ENCODE data around the gene VPS54.

The VPS54 gene

GRCh38 chr2:63888053-63888452 is 131.2 kb downstream of the VPS54 start:
- no peaks in the 10 kb centered on the region for H3K27me3 ChIP-seq (ENCODE audit: control insufficient read depth, insufficient read depth, low read length, poor library complexity, severe bottlenecking)
- no peaks in the 10 kb centered on the region for H3K9me3 ChIP-seq (ENCODE audit: control insufficient read depth, low read length)
- no peak overlapping the region for H3K27ac ChIP-seq (ENCODE audit: insufficient read depth, low read depth, low read length, poor library complexity, severe bottlenecking)
- 95 to 98% methylated on average over 2 of the region's 2 CpGs for WGBS, 2 experiments
- H3K4me1 ChIP-seq (ENCODE audit: control insufficient read depth, insufficient read depth, low read length), result no peaks in the 10 kb centered on the region
- H3K36me3 ChIP-seq (ENCODE audit: control insufficient read depth, insufficient read depth, low read length), result peaks cover 8% of the 10 kb centered on the region
- no peak overlapping the region for H3K4me3 ChIP-seq (ENCODE audit: insufficient read depth, low read depth, low read length)

GRCh38 chr2:63886445-63886844 is 132.8 kb downstream of the VPS54 start:
- Histone ChIP-seq H3K27me3 (ENCODE audit: control insufficient read depth, insufficient read depth, low read length, poor library complexity, severe bottlenecking) (no peaks in the 10 kb centered on the region), H3K36me3 (ENCODE audit: control insufficient read depth, insufficient read depth, low read length) (peaks cover 7% of the 10 kb centered on the region), H3K4me1 (ENCODE audit: control insufficient read depth, insufficient read depth, low read length) (no peaks in the 10 kb centered on the region), H3K9me3 (ENCODE audit: control insufficient read depth, low read length) (no peaks in the 10 kb centered on the region), H3K4me3 (ENCODE audit: insufficient read depth, low read depth, low read length) (no peak overlapping the region), H3K27ac (ENCODE audit: insufficient read depth, low read depth, low read length, poor library complexity, severe bottlenecking) (no peak overlapping the region)
- 92 to 98% methylated on average over 2 of the region's 2 CpGs for WGBS, 2 experiments

- Histone ChIP-seq H3K36me3 (ENCODE audit: control insufficient read depth, insufficient read depth, low read length) (peaks cover 7% of the 10 kb centered on the region), H3K4me3 (ENCODE audit: insufficient read depth, low read depth, low read length) (no peak overlapping the region), H3K4me1 (ENCODE audit: control insufficient read depth, insufficient read depth, low read length) (peaks cover 3% of the 10 kb centered on the region), H3K9me3 (ENCODE audit: control insufficient read depth, low read length) (no peaks in the 10 kb centered on the region), H3K27ac (ENCODE audit: insufficient read depth, low read depth, low read length, poor library complexity, severe bottlenecking) (no peak overlapping the region), H3K27me3 (ENCODE audit: control insufficient read depth, insufficient read depth, low read length, poor library complexity, severe bottlenecking) (no peaks in the 10 kb centered on the region)
- 92 to 93% methylated on average over 2 to 3 of the region's 3 CpGs for WGBS, 2 experiments
Measured at GRCh38 chr2:63882395-63883105, 136.7 kb downstream of the VPS54 start.

- Histone ChIP-seq H3K27me3 (ENCODE audit: control insufficient read depth, insufficient read depth, low read length, poor library complexity, severe bottlenecking) (no peaks in the 10 kb centered on the region), H3K4me1 (ENCODE audit: control insufficient read depth, insufficient read depth, low read length) (peaks cover 3% of the 10 kb centered on the region), H3K9me3 (ENCODE audit: control insufficient read depth, low read length) (no peaks in the 10 kb centered on the region), H3K36me3 (ENCODE audit: control insufficient read depth, insufficient read depth, low read length) (no peaks in the 10 kb centered on the region), H3K27ac (ENCODE audit: insufficient read depth, low read depth, low read length, poor library complexity, severe bottlenecking) (no peak overlapping the region), H3K4me3 (ENCODE audit: insufficient read depth, low read depth, low read length) (no peak overlapping the region)
- 67 to 93% methylated on average over 1 to 2 of the region's 2 CpGs for WGBS, 2 experiments
Measured at GRCh38 chr2:63881205-63881604, 138.0 kb downstream of the VPS54 start.

- Histone ChIP-seq H3K4me3 (ENCODE audit: insufficient read depth, low read depth, low read length) (no peak overlapping the region), H3K36me3 (ENCODE audit: control insufficient read depth, insufficient read depth, low read length) (no peaks in the 10 kb centered on the region), H3K27ac (ENCODE audit: insufficient read depth, low read depth, low read length, poor library complexity, severe bottlenecking) (no peak overlapping the region), H3K4me1 (ENCODE audit: control insufficient read depth, insufficient read depth, low read length) (peaks cover 3% of the 10 kb centered on the region), H3K27me3 (ENCODE audit: control insufficient read depth, insufficient read depth, low read length, poor library complexity, severe bottlenecking) (no peaks in the 10 kb centered on the region), H3K9me3 (ENCODE audit: control insufficient read depth, low read length) (no peaks in the 10 kb centered on the region)
- WGBS, 2 experiments, result 35 to 55% methylated on average over 4 of the region's 4 CpGs
Measured at GRCh38 chr2:63880625-63881024, 138.6 kb downstream of the VPS54 start.

- no peaks in the 10 kb centered on the region for H3K36me3 ChIP-seq (ENCODE audit: control insufficient read depth, insufficient read depth, low read length)
- H3K9me3 ChIP-seq (ENCODE audit: control insufficient read depth, low read length), result no peaks in the 10 kb centered on the region
- H3K27ac ChIP-seq (ENCODE audit: insufficient read depth, low read depth, low read length, poor library complexity, severe bottlenecking), result no peak overlapping the region
- 74 to 77% methylated on average over 2 of the region's 2 CpGs for whole genome bisulfite sequencing, 2 experiments
- H3K4me1 ChIP-seq (ENCODE audit: control insufficient read depth, insufficient read depth, low read length), result peaks cover 3% of the 10 kb centered on the region
- no peaks in the 10 kb centered on the region for H3K27me3 ChIP-seq (ENCODE audit: control insufficient read depth, insufficient read depth, low read length, poor library complexity, severe bottlenecking)
- H3K4me3 ChIP-seq (ENCODE audit: insufficient read depth, low read depth, low read length), result no peak overlapping the region
Measured at GRCh38 chr2:63879876-63880433, 139.3 kb downstream of the VPS54 start.

- Histone ChIP-seq H3K4me1 (ENCODE audit: control insufficient read depth, insufficient read depth, low read length) (peaks cover 3% of the 10 kb centered on the region), H3K36me3 (ENCODE audit: control insufficient read depth, insufficient read depth, low read length) (peaks cover 11% of the 10 kb centered on the region), H3K4me3 (ENCODE audit: insufficient read depth, low read depth, low read length) (no peak overlapping the region), H3K9me3 (ENCODE audit: control insufficient read depth, low read length) (no peaks in the 10 kb centered on the region), H3K27me3 (ENCODE audit: control insufficient read depth, insufficient read depth, low read length, poor library complexity, severe bottlenecking) (no peaks in the 10 kb centered on the region), H3K27ac (ENCODE audit: insufficient read depth, low read depth, low read length, poor library complexity, severe bottlenecking) (no peak overlapping the region)
- WGBS, 2 experiments, result 88 to 92% methylated on average over 1 of the region's 1 CpG
Measured at GRCh38 chr2:63878486-63878885, 140.7 kb downstream of the VPS54 start.

GRCh38 chr2:63876311-63876710 is 142.9 kb downstream of the VPS54 start:
- Histone ChIP-seq H3K9me3 (ENCODE audit: control insufficient read depth, low read length) (no peaks in the 10 kb centered on the region), H3K27me3 (ENCODE audit: control insufficient read depth, insufficient read depth, low read length, poor library complexity, severe bottlenecking) (no peaks in the 10 kb centered on the region), H3K27ac (ENCODE audit: insufficient read depth, low read depth, low read length, poor library complexity, severe bottlenecking) (no peak overlapping the region), H3K4me3 (ENCODE audit: insufficient read depth, low read depth, low read length) (no peak overlapping the region), H3K36me3 (ENCODE audit: control insufficient read depth, insufficient read depth, low read length) (peaks cover 13% of the 10 kb centered on the region), H3K4me1 (ENCODE audit: control insufficient read depth, insufficient read depth, low read length) (peaks cover 3% of the 10 kb centered on the region)
- 90 to 96% methylated on average over 3 to 4 of the region's 5 CpGs for WGBS, 2 experiments

- WGBS, 2 experiments, result 94 to 96% methylated on average over 3 of the region's 3 CpGs
- Histone ChIP-seq H3K4me1 (ENCODE audit: control insufficient read depth, insufficient read depth, low read length) (peaks cover 3% of the 10 kb centered on the region), H3K4me3 (ENCODE audit: insufficient read depth, low read depth, low read length) (no peak overlapping the region), H3K27me3 (ENCODE audit: control insufficient read depth, insufficient read depth, low read length, poor library complexity, severe bottlenecking) (no peaks in the 10 kb centered on the region), H3K27ac (ENCODE audit: insufficient read depth, low read depth, low read length, poor library complexity, severe bottlenecking) (no peak overlapping the region), H3K9me3 (ENCODE audit: control insufficient read depth, low read length) (no peaks in the 10 kb centered on the region), H3K36me3 (ENCODE audit: control insufficient read depth, insufficient read depth, low read length) (peaks cover 13% of the 10 kb centered on the region)
Measured at GRCh38 chr2:63875559-63876245, 143.5 kb downstream of the VPS54 start.

- H3K36me3 ChIP-seq (ENCODE audit: control insufficient read depth, insufficient read depth, low read length), result peaks cover 13% of the 10 kb centered on the region
Measured at GRCh38 chr2:63875131-63875527, 144.1 kb downstream of the VPS54 start.

More at GRCh38 chr2:63875131-63875527, 144.1 kb downstream of the VPS54 start:
- Histone ChIP-seq H3K9me3 (ENCODE audit: control insufficient read depth, low read length) (no peaks in the 10 kb centered on the region), H3K4me3 (ENCODE audit: insufficient read depth, low read depth, low read length) (no peak overlapping the region), H3K27me3 (ENCODE audit: control insufficient read depth, insufficient read depth, low read length, poor library complexity, severe bottlenecking) (no peaks in the 10 kb centered on the region), H3K4me1 (ENCODE audit: control insufficient read depth, insufficient read depth, low read length) (no peaks in the 10 kb centered on the region), H3K27ac (ENCODE audit: insufficient read depth, low read depth, low read length, poor library complexity, severe bottlenecking) (no peak overlapping the region)
- 96 to 100% methylated on average over 1 of the region's 1 CpG for WGBS, 2 experiments
